Measurements from ENCODE around the gene RNF215.

The RNF215 gene

GRCh38 chr22:30393885-30394284 is 6.7 kb upstream of the RNF215 start:
- no peak for DNase-seq

GRCh38 chr22:30393322-30393680 is 6.1 kb upstream of the RNF215 start:
- no peak for DNase-seq

- peak; percentile 44 for DNase-seq
Measured at GRCh38 chr22:30392661-30393321, 5.6 kb upstream of the RNF215 start.

GRCh38 chr22:30390974-30391691 is 3.9 kb upstream of the RNF215 start:
- DNase-seq: peak; percentile 48

- DNase-seq: no peak
Measured at GRCh38 chr22:30386608-30386959, 627 bp downstream of the RNF215 start.

- DNase-seq: no peak
Measured at GRCh38 chr22:30385942-30386341, 1.3 kb downstream of the RNF215 start.

GRCh38 chr22:30383061-30383460 is 4.2 kb downstream of the RNF215 start:
- DNase-seq: no peak

GRCh38 chr22:30382340-30382739 is 4.9 kb downstream of the RNF215 start:
- no peak for DNase-seq

- DNase-seq: no peak
Measured at GRCh38 chr22:30381264-30381663, 5.9 kb downstream of the RNF215 start.

- DNase-seq: no peak
Measured at GRCh38 chr22:30380011-30380410, 7.2 kb downstream of the RNF215 start.

GRCh38 chr22:30375312-30375849 is 11.8 kb downstream of the RNF215 start:
- DNase-seq: no peak

GRCh38 chr22:30373331-30374325 is 13.6 kb downstream of the RNF215 start:
- DNase-seq: peak; percentile 65

- DNase-seq: no peak
Measured at GRCh38 chr22:30372915-30373314, 14.3 kb downstream of the RNF215 start.

- no peak for DNase-seq
Measured at GRCh38 chr22:30371981-30372380, 15.2 kb downstream of the RNF215 start.

- DNase-seq: no peak
Measured at GRCh38 chr22:30371321-30371720, 15.9 kb downstream of the RNF215 start.

GRCh38 chr22:30370641-30371230 is 16.5 kb downstream of the RNF215 start:
- DNase-seq: peak; percentile 65

- DNase-seq: no peak
Measured at GRCh38 chr22:30368420-30368819, 18.8 kb downstream of the RNF215 start.

GRCh38 chr22:30365891-30366290 is 21.3 kb downstream of the RNF215 start:
- DNase-seq: no peak

- no peak for DNase-seq
Measured at GRCh38 chr22:30362651-30363281, 24.4 kb downstream of the RNF215 start.

GRCh38 chr22:30361916-30362650 is 25.1 kb downstream of the RNF215 start:
- DNase-seq: no peak

GRCh38 chr22:30358541-30358940 is 28.7 kb downstream of the RNF215 start:
- DNase-seq: no peak

All from retina (tissue), 1 donor.